GM04503 (cell line): ENCODE data around the gene SLC39A7.
A peak's percentile ranks its signal among the peaks of the same experiment; 100 is the strongest.

Source experiments
- DNase-seq: peaks from one replicate; pipeline ENCODE4 v3.0.0-alpha.2; 2012; ENCODE audit warnings: low read depth

SLC39A7 gene

DNA sequence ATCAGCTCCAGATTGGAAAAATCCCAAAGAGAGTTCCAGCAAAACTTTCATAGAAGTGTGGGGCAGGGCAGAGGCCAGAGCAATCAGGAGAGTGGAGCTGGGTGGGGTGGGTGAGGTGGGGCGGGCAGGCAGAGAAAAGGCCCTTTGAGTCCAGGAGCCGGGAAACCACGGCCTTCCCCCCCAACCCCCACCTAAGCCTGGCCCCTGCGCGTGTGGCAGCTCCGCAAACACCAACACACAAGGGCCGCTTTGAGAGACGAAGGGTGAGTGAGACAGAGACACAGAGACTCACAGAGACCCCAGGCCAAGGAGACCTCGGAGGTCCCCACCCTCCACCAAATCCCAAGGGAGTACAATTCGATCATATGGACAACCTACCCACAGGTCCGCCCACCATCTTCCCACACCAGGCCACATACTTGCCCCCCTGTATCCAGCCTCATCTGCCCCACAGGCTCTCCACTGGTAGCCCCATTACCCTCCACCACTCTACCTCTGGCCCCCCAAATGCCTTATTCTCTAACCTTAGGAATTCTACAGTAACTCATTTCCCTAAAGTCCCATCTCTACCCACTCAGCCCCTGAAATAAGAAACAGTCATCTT is 10.1 kb upstream of the SLC39A7 start:
- DNase-seq: no peak

DNA sequence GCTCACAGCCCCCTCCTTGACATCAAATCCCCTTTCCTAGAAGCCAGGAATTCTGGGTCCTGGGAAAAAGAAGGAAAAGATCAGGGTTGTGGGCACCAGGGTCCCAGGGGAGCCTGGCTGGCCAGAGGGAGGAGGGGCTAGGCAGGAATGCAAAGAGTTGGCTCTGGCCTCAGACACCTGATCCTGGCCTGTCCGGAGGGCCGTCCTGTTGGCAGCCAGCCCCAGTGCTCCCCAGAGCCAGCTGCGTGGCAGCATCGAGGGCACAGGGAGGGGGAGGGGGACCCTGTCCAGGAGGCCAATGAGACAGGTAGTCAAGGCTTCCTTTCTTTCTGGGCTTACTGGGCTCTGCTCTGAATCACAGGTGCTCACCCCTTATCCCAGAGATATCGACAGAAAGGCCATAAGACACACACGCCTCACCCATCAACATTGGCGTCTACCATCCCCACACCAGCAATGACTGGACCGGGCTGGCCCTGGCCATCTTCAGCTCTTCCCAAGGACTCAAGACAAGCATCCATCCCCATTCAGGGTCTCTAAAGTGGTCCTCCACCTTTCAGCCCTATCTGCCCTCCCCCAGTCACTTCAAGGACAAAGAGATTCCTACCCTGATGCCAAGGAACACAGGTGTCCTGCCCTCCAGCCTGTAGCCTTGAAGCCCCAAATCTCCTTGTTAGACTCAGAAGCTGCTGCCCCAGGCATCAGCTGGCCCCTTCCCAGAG is 9.1 kb upstream of the SLC39A7 start:
- no peak for DNase-seq

DNA sequence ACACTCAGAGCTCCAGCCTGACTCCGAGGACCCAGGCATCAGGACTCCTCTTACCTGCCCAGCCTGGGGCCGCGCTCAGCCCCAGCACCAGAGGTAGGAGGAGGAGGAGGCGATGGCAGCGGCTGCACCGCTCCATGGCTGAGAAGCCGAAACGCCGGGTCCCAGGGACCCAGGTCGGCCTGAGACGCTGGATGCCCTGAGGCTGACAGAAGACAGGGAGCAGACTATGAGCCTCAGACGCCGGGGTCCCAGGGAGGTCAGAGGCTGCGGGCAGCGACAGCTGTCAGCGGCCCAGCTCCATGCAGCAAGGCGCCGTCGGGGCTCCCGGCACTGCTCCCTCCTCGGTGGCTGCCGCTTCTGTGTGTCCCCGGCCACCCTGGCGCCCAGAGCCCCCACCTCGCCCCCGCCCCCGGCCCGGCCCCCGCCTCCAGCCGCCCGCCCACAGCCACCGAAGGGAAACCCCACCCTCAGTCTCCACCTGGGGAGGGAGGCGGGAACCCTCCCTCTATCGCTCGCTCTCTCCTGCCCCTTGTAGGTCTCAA is 8.5 kb upstream of the SLC39A7 start, which contains the start of gene COL11A2:
Gene COL11A2 (minus strand): TSS at position 363 of the 542 bp plus-strand sequence. CDS start 227 bp downstream, at position 136.
- no peak for DNase-seq

DNA sequence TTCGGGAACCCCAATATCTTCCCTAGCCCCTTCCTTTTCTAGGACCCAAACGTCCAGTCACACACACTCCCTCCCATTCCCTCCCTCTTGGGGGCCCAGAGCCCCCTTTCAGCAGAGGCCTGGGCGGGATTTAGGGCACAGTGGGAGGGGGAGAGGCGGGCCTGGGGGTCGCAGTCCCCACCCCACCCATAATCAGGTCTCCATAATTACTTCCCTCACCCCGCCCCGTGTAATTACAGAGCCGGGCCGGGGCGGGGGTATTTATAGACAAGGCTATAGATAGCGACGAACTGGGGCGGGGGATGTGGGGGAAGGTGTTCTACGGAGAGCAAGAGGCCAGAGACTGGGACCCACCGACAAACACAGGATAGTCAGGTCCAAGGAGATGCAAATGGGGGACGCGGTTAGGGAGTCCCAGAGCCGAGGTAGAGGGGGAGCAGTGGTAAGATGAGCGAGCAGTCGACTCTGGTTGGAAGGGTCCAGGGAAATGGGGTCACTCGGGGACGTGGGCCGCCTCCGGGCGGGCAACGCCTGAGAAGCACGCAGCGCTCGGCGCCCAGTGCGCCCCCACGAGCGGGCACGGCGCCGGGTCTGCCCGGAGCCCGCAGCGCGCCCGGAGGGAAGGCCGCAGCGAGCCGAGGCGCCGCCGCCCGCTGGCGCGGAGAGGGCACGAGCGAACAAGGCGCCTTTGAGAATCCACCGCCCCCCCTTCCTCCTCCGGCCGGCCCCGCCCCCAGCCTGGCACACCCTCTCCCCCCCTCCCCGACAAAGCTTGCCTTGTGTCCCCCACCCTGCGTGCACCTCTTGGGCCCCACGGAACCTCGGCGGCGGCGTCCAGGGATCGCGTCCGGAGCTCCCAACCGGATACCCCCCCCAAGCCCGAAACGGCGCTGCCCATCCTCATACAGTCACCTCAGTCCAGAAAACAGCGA is 7.7 kb upstream of the SLC39A7 start:
- no peak for DNase-seq

DNA sequence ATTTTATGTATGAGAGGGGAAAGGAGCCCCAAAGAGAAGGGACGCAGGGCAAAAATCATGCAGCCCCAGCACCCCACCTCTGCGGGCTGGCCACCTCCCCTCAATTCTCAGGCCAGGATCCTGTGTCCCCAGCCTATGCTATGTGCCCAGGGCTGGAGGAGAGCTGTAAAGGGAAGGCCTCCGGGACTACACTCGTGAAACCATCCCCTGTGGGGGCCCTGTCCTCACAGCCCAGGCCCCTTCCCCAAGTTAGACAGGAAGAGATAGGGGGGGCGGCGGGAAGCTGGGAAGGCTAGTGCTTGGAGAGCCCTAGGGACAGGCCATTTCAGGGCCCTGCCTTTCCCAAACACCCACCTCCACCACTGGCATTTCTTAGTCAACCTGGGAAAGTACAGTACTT is 7.0 kb upstream of the SLC39A7 start:
- no peak for DNase-seq

DNA sequence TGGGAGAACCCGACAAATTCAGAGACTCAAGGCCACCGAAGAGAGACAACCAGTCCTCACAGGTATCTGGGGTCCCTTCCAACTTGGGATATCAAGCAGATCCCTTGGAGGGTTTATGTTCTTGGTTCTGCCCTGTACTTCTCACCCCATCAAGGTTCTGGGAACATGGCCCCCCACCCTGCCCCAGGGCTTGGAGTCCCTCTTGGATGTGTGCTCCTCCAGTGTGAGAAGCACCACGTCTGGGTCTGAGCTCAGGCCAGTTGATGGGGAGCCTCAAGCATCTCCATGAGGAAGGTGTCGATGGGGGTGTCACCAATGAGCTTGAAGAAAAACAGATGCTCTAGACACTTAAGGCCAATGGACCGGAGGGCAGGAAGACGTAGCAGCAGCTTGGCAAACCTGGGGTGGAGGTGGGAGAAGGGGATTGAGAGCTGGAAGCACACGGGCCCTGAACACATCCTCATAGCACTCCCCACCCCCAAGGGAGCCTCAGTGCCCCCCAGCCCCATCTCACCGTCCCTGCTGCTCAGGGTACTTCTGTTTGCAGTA is 6.2 kb upstream of the SLC39A7 start:
- DNase-seq: no peak

DNA sequence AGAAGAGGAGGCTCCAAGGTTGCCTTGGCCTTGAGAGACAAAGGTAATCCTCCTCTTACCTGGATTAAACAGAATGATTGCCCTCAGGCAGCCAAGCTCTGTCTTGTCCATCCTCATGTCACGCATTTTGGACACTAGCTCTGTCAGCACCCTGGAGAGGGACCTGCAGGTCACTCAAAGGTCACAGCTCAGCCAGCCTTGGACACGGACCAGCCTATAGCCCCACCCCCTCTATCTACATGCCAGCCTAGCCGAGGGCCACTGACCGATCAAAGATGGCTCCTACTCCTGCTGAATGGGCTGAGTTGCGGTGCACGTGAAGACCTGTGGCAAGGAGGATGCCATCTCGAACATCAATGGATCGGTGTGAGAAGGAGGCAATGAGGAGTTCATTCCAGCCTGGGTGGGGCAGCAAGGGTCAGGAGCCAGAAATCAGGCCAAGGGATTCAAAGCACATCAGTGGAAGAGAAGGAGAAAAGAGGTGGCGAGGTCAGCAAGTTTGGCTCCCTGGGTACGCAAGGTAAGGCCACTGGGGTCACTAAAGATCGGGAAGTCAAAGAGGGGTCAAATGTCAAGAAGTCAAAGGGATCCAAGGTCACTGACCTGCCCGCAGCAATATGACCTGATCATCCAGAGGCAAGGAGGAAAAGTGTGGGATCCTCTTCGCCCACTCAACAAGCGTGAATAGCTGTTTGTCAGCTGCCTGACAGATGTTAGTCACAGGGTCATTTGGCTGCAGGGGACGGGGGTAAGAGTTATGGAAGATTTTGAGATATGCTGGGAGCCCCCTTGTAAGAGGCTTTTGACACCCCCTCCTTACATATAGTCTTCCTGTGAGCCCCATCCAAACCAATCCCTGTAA is 5.1 kb upstream of the SLC39A7 start:
- DNase-seq: no peak

DNA sequence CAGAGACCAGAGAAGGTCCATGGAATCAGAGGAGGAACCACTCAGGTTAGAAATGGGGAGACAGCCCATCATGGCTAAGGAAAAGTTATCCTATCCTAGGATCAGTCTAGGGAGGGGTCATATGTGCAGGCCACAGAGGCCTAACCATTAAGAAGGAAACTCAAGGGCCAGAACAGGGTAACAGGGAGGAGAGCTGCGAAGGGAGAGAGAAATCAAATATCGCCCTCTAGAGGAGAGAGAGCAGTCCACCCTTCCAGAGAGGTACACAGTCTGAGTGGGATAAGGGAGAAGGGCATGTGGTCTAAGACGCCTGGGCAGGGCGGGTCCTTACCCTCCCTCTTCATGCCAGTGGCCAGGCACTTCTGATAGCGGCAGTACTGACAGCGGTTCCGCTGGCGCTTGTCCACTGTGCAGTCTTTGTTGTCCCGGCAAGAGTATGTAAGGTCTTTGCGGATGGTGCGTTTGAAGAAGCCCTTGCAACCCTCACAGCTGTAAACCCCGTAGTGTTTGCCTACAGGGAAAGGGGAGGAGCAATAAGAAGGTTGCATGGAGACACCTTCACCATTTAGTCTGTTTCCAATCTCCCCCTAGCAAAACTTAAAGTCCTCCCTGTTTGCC is 3.1 kb upstream of the SLC39A7 start:
- DNase-seq: peak; percentile 21

DNA sequence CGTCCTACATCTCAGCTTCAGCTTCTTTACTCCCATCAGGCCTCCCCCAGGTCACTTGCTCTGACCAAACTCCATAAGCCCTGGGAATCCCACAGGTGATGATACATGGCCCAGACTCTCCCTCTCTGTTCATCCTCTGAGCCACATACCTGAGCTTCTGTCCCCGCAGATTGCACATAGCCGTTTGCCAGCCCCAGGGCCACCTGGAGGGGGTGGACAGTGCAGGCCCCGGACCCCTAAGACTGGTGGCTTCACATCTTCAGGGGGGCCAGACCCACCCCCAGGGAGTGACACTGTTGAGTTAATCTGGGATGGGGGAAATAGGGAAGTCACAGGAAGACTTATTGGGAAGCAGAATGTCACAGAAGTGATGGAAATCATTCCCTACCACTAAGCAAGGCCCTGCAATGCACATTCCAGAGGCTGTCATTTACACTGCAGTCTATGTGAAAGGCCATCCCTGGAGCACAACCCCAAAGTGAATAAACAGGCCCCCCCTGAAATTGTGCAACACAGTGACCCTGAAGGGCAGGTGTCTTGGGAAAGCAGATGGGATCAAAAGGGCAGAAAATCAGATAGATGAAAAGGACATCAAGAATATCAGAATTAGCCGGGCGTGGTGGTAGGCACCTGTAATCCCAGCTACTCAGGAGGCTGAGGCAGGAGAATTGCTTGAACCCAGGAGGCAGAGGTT is 2.4 kb upstream of the SLC39A7 start:
- DNase-seq: no peak

DNA sequence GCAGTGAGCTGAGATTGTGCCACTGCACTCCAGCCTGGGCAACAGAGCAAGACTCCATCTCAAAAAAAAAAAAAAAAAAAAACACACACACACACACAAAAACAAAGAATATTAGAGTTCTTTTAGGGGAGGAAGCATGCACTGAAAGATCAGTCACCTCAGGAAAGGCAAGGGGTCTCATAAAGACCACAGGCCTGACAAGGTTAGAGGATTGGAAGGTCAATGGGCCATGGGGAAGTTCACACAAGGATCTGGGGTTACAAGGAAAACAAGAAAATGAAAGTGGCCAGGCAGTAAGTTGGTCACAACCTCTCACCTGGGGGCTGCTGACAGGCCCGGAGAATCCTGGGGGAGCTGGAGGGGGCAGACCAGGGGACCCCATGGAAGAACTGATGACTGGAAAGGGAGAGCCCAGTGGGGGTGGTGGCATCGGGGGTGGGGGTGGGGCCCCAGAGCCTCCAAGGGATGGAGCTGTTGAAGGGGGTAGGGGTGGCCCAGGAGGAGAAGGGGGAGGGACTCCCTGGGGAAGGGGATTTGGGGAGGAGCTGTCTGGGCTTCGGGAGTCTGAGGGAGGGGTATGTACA is 1.7 kb upstream of the SLC39A7 start:
- no peak for DNase-seq

DNA sequence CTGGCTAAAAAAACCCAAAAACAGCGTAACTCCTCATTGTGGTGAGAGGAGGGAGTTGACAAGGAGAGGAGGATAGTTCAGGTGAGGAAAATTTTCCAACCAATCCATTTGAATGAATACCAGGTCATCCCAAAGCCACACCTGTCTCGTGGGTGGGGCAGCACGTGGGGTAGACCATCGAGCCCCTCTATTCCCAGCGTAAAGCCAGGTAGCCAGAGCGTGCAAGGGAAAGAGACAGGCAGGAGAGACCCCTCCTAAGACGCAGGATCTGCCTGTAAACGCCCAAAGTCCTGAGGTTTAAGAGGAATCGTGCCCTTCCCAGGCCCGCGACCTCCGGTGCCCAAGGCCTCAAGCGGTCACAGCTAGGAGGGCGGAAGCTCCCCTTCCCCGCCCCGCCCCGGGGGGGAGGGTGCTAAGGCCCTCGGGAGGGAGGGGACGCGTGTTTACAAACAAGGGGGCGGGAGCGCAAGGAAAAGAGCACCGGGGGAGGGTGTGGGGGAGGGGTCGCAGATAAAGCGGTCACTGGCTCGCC is 914 bp upstream of the SLC39A7 start:
- DNase-seq: no peak

DNA sequence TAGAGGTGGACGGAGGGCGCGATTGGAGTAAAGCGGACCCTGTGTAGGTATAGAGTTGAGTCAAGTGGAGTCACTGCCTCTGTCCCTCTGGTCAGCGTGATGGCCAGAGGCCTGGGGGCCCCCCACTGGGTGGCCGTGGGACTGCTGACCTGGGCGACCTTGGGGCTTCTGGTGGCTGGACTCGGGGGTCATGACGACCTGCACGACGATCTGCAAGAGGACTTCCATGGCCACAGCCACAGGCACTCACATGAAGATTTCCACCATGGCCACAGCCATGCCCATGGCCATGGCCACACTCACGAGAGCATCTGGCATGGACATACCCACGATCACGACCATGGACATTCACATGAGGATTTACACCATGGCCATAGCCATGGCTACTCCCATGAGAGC is 479 bp downstream of the SLC39A7 start:
- no peak for DNase-seq

DNA sequence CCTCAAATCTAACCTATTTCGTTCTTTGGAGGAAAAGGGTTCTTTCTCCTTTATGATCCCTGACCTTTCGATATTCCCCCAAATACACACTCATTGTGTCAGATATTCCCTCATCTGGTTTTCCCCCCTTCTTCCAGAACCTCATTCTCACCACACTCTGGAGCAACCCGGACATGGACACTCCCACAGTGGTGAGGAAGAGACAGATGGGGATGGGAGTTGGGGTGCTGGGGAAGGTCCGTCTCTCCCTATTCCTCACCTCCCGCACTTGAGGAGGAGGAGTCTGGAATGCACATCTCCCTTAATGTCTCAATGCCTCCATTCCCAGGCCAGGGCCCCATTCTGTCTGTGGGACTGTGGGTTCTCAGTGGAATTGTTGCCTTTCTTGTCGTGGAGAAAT is 1.3 kb downstream of the SLC39A7 start:
- DNase-seq: no peak

DNA sequence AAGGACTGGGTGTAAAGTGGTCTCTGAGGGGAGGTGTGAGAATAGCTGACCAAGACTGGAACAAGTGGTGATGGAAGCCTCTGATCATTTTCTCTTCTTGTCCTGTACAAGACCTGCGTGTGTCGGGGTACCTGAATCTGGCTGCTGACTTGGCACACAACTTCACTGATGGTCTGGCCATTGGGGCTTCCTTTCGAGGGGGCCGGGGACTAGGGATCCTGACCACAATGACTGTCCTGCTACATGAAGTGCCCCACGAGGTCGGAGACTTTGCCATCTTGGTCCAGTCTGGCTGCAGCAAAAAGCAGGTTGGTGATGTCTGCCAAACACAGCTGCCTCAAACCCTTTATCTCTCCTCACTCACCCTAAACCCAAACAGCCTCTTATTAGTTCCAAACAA is 2.1 kb downstream of the SLC39A7 start:
- no peak for DNase-seq

DNA sequence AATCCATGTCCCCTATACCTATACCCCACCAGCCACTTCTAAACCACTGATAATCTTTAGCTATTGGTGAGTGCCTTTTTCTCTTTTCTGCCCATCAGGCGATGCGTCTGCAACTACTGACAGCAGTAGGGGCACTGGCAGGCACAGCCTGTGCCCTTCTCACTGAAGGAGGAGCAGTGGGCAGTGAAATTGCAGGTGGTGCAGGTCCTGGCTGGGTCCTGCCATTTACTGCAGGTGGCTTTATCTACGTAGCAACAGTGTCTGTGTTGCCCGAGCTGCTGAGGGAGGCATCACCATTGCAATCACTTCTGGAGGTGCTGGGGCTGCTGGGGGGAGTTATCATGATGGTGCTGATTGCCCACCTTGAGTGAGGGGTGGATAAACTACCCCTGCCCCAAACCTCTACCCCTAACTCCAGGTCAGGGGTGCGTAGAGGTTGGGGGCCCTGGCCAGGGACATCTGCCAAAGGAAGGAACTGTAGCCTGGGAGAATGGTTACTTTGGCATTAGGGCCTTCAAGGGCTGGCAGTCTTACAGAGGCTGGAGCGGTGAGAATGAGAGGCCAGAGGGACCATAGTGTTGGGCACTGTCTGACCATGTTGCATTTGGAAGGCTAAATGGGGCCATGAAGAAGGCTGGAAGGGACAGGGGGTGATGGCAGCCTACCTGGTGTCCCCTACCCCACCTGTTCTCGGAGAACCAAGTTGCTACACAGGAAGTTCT is 2.9 kb downstream of the SLC39A7 start:
- DNase-seq: no peak

DNA sequence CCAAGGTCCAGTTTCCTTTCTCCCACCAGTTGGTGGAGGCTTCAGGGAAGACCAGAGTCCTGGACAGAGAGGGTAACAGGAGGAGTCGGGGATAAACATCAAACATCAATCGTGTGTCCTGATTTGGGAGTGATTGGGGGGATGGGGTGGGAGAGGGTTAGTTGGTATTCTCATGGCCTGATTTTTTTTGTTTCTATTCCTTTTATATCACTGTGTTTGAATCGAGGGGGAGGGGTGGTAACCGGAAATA is 3.4 kb downstream of the SLC39A7 start:
- no peak for DNase-seq

DNA sequence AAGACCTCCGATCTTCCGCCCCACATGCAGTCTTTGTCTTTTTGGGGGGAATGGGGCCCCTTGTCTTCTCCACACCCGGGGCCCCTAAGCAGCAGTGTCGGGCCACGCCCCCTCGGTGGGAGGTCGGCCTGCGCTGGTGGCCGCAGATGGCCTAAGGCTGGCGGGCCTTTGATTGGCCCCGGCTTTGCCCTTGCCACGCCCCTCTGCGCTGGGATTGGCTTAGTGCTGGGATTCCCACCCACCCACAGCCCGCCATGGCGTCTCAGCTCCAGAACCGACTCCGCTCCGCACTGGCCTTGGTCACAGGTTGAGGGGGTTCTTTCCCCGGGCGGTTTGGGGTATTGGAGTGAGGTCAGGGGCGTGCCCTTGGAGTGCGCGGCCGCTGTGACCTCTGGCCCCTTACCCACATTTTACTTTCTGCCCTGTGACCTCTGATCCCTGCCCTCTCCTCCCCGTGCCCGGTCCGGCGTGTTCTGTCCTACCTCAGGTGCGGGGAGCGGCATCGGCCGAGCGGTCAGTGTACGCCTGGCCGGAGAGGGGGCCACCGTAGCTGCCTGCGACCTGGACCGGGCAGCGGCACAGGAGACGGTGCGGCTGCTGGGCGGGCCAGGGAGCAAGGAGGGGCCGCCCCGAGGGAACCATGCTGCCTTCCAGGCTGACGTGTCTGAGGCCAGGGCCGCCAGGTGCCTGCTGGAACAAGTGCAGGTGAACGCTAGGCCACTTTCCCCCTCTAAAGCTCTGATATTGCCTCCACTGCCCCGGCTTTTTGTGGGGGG is 3.9 kb downstream of the SLC39A7 start, which contains the start of gene HSD17B8:
Gene HSD17B8 (plus strand): TSS at position 241 of the 776 bp plus-strand sequence. CDS start 14 bp downstream, at position 255.
- DNase-seq: peak; percentile 33
